ENCODE results near the gene AKAP13.

GRCh38 chr15:85527895-85528294 is 147.5 kb downstream of the AKAP13 start:
- no peak for TF ChIP-seq FOXM1 (IDR thresholded peaks at IDR 0.05; ENCODE audit: borderline replicate concordance, low read depth)
- TF ChIP-seq YY1 (IDR thresholded peaks at IDR 0.05; ENCODE audit: low read depth) = no peak
- TF ChIP-seq CEBPB (IDR thresholded peaks at IDR 0.05) = no peak
- TF ChIP-seq MAX (IDR thresholded peaks at IDR 0.05) = no peak
- TF ChIP-seq REST (IDR thresholded peaks at IDR 0.05; ENCODE audit: low read depth) = no peak
- TF ChIP-seq CREB1 (IDR thresholded peaks at IDR 0.05; ENCODE audit: low read depth) = no peak
- no peak for TF ChIP-seq EP300 (IDR thresholded peaks at IDR 0.05; ENCODE audit: borderline replicate concordance)
- TF ChIP-seq RAD21 (IDR thresholded peaks at IDR 0.05; ENCODE audit: low read depth) = no peak
